ENCODE data around the gene MBNL1.

Gene MBNL1

DNA sequence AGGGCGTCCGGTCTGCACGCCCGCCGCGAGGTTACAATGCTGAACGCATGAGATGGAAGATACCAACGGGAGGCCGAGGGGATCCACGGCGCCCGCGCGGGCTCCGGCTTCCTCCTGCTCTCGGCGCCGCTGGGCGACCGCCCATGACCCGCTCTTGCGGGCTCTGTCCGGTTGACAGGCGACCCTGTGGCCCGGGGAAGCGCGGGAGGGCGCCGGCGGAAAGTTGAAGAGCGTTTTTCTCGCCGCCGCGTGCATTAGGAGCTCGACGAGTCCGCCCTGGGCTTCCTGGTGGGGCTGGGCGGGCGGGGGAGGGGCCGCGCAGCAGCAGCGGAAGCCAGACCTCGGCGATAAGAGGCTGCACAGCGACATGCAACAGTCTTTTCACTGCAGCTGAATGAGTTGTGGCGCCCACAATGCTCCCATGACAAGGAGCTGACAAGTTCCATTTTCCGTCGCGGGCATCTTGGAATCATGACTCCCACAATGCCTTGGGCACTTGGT lies at the start of gene MBNL1:
Gene MBNL1, plus strand, starts transcription at position 375 of the 501 bp plus-strand sequence. CDS start 31,265 bp downstream, outside the sequence.
- peak; percentile 89 for DNase-seq (ENCODE audit: low spot score)

GRCh38 chr3:152219216-152219615 lies 49.5 kb upstream of the MBNL1 start:
- DNase-seq (ENCODE audit: low spot score) = no peak

DNA sequence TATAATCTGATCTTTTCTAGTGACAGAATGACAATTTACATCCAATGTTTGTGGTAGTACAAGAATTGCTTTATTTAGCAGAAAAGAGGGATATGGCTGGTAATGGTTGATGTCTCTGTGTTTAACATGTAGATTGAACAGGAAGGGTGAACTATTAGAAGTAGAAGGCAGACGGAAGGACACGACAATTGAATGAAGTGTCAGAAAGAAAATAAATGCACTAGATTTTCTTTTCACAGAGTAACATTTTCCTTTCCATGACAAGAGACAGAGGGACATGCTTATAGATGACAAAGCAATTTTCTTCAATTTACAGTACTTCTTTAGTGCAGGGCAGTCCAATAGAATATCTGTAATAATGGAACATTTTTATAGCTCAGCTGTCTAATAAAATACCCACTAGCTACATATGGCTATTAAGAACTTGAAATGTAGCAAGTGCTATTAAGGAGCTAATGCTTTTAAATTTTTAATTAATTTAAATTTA lies 48.9 kb upstream of the MBNL1 start:
- no peak for DNase-seq (ENCODE audit: low spot score)

- DNase-seq (ENCODE audit: low spot score) = no peak
Observed at GRCh38 chr3:152222327-152222726, 46.4 kb upstream of the MBNL1 start.

- DNase-seq (ENCODE audit: low spot score) = no peak
Observed at GRCh38 chr3:152225201-152225600, 43.5 kb upstream of the MBNL1 start.

DNA sequence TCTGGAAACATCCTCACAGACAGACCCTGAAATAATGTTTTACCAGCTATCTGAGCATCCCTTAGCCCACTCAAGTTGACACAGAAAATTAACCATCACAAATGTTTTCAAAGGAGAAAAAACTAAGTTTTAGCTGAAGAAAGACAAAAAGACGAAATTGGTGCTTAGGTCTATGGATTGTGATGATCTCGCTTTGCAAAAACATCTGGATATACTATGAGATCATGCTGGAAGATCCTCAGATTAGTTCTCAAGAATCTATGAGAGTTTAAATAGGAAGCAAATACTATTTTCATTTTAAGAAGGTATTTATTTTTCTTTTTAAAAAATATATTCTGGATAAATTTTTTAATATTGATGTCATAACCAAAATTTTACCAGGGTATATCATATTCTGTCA lies 42.6 kb upstream of the MBNL1 start:
- DNase-seq (ENCODE audit: low spot score) = no peak

- DNase-seq (ENCODE audit: low spot score) = no peak
Observed at GRCh38 chr3:152227027-152227426, 41.7 kb upstream of the MBNL1 start.

GRCh38 chr3:152229692-152230091 lies 39.0 kb upstream of the MBNL1 start:
- DNase-seq (ENCODE audit: low spot score) = no peak

DNA sequence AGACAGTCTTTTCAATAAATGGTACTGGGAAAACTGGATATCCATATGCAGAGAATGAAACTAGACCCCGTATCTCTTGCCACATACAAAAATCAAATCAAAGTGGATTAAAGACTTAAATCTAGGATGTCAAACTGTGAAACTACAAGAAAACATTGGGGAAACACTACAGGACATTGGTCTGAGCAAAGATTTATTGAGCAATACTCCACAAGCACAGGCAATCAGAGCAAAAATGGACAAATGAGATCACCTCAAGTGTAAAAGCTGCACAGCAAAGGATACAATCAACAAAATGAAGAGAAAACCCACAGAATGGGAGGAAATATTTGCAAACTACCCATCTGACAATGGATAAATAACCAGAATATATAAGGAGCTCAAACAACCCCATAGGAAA lies 38.4 kb upstream of the MBNL1 start:
- DNase-seq (ENCODE audit: low spot score) = no peak

DNA sequence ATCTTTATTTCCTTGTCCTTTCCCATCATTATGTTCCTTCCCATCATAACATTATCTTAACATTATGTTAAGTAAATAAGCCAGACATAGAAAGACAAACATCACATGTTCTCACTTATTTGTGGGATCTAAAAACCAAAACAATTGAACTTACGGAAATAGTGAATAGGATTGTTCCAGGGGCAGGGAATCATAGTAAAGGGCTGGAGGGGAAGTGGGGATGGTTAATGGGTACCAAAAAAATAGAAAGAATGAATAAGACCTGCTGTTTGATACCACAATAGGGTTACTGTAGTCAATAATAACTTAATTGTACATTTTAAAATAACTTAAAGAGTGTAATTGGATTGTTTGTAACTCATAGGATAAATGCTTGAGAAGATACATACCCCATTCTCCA lies 36.7 kb upstream of the MBNL1 start:
- DNase-seq (ENCODE audit: low spot score) = no peak

- DNase-seq (ENCODE audit: low spot score) = no peak
Observed at GRCh38 chr3:152232679-152233078, 36.0 kb upstream of the MBNL1 start.

DNA sequence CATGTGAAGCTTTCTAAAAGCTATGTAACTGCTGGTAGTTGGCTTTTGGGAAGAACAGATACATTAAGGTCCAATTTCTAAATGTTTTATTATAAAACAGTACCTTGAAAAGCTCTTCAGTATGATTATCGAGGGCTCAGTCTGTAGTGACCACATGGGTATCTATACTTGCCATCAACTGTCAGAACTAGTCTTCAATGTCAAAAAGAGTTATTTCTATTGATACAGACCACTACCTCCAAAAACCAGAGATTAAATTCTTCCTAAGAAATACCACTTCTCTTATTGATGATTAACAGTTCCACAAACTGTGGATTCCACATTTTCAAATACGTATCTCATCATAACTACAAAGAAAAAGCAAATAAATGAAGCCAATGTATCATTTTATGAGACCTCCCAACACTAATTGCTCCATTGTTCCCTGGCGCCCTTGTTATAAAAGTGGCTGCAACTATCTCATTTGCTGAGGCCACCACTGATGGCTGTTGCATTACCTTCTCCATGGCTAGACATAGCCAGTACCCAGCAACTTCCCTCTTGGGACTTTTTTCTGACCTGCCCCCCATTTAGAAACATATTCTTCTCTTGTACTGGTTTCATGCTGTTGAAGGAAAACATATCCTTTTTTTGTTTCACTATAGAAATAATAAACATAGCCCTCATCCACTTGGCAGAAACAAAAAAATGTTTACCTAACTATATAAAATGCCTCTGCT lies 33.9 kb upstream of the MBNL1 start:
- no peak for DNase-seq (ENCODE audit: low spot score)

GRCh38 chr3:152235709-152236298 lies 32.9 kb upstream of the MBNL1 start:
- no peak for DNase-seq (ENCODE audit: low spot score)

- no peak for DNase-seq (ENCODE audit: low spot score)
Observed at GRCh38 chr3:152236716-152237115, 32.0 kb upstream of the MBNL1 start.

DNA sequence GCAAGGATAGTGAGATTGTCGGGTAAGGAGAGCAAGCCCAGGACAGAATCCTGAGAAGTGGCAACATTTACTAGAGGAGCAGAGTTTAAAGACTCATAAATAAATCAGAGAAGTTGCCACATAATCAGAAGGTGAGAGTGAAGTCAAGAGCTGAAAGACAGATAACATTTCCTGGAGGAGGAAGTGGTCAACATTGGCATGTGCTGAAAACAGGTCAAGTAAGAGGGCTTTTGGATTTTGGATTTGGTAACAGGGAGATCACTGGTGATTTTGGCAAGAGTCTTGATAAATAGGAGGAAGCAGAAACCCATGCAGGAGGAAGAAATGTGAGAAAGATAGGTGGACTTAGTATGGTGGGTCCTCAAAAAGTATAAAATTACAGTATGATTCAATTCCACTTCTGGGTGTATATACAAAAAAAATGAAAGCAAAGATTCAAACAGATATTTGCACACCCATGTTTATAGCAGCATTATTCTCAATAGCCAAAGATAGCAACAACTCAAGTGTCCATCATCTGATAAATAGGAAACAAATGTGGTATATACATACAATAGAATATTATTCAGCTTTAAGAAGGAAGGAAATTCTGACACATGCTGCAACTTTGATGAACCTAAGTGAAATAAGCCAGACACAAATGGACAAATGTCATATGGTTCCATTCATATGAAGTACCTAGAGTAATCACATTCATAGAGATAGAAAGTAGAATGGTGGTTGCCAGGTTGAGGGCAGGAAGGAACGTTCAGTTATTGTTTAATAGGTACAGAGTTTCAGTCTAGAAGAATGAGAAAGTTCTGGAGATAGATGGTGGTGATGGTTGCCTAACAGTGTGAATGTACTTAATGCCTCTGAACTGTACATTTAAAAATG lies 27.3 kb upstream of the MBNL1 start:
- no peak for DNase-seq (ENCODE audit: low spot score)

- no peak for DNase-seq (ENCODE audit: low spot score)
Observed at GRCh38 chr3:152243301-152243711, 25.4 kb upstream of the MBNL1 start.

- no peak for DNase-seq (ENCODE audit: low spot score)
Observed at GRCh38 chr3:152243721-152244516, 24.8 kb upstream of the MBNL1 start.

DNA sequence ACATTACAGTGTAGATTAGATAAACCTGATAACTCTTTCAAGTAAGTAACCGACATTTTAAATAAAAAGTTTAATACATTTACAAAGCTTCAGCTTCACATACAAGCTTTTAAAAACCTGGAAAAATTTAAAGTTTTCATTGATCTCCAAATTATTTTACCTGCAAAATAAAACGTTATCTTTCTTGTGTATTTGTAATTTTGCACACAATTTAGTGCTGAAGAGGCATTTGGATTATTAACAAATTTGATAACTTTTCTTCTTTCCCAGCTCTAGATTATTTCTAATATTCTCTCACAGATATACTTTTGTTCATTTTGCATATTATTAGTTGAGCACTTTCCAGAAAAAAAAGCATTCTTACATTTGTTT lies 24.2 kb upstream of the MBNL1 start:
- DNase-seq (ENCODE audit: low spot score) = no peak

DNA sequence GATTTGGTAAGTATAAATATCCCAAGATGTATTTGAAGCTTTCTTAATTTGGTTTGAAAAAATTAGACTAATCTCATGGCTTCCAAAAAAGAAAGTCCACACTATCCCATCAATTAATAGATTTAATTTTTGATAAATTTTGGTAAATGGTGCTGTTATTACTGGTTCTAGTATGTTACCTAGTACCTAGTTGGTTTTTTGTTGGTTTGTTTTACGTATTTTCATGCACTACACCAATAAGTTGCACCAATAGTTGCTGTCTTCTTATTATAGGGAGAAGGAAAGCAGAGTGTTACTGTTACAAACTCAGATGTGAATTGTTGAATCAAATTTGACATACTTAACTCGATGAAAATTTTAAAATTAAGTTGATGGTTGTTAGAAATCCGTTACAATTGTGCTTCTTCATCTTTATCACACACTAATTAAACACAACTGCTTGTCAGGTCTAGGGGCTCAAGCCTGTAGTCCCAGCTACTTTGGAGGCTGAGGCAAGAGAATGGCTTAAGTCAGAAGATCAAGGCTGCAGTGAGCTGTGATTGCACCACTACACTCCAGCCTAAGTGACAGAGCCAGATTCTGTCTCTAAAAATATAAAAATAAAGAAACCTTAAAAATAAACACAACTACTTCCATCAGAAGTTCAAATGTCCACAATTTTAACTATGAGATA lies 23.1 kb upstream of the MBNL1 start:
- no peak for DNase-seq (ENCODE audit: low spot score)

DNA sequence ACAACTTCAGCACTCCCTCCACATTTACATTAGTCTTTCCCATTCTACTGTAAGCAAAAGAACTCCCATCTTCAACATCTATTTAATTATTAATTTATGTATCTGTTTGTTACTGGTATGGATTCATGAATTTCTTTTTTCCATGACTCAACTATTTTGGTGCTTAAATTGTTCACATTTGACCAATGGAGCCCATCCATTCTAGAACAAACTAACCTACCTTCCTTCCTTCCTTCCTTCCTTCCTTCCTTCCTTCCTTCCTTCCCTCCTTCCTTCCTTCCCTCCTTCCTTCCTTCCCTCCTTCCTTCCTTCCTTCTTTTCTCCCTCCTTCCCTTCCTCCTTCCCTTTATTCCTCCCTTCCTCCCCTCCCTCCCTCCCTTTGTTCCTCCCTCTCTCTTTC lies 16.8 kb upstream of the MBNL1 start:
- DNase-seq (ENCODE audit: low spot score) = no peak

GRCh38 chr3:152252755-152253154 lies 16.0 kb upstream of the MBNL1 start:
- DNase-seq (ENCODE audit: low spot score) = no peak

Data from ecto neural progenitor cell (in vitro differentiated cells).